Smooth muscle cell (in vitro differentiated cells): Measurements from ENCODE around the gene SNRNP27. TPM values are rescaled to one million over a fixed set of nuclear protein-coding genes. Genes with fewer than 3 reads are reported as not detected.
A peak's percentile ranks its signal among the peaks of the same experiment; 100 is the strongest.

Experiments used
- DNase-seq: peaks from one replicate; lab custom pipeline; 2025; ENCODE audit not compliant: unreplicated experiment; lab: John Stamatoyannopoulos, UW
- H2AFZ ChIP-seq: fragments of 200-600 bp; sonication (generic); 2 replicates; pipeline ENCODE4 v1.6.0; 2016; ENCODE audit warnings: antibody characterized with exemption, low read depth, mild to moderate bottlenecking
- H3F3A ChIP-seq: fragments of 200-600 bp; sonication (generic); 2 replicates; pipeline ENCODE4 v1.6.0; 2017; ENCODE audit warnings: antibody characterized with exemption, low read depth
- H3K27ac ChIP-seq: fragments of 200-600 bp; sonication (generic); 2 replicates; pipeline ENCODE4 v1.5.1; 2016; ENCODE audit warnings: low read depth, mild to moderate bottlenecking
- H3K27me3 ChIP-seq: fragments of 200-600 bp; sonication (generic); 2 replicates; pipeline ENCODE4 v1.6.1; 2016; ENCODE audit warnings: low read depth, mild to moderate bottlenecking
- H3K36me3 ChIP-seq: fragments of 200-600 bp; sonication (generic); 2 replicates; pipeline ENCODE4 v1.5.1; 2016; ENCODE audit warnings: low read depth
- H3K4me1 ChIP-seq: fragments of 200-600 bp; sonication (generic); 2 replicates; pipeline ENCODE4 v1.5.1; 2016; ENCODE audit warnings: low read depth
- H3K4me2 ChIP-seq: fragments of 200-600 bp; sonication (generic); 2 replicates; pipeline ENCODE4 v1.6.0; 2016; ENCODE audit warnings: mild to moderate bottlenecking
- H3K4me3 ChIP-seq: fragments of 200-600 bp; sonication (generic); 2 replicates; pipeline ENCODE4 v1.5.1; 2016; ENCODE audit warnings: mild to moderate bottlenecking
- H3K79me2 ChIP-seq: fragments of 200-600 bp; sonication (generic); 2 replicates; pipeline ENCODE4 v1.6.0; 2016; ENCODE audit warnings: low read depth, mild to moderate bottlenecking
- H3K9ac ChIP-seq: fragments of 200-600 bp; sonication (generic); 2 replicates; pipeline ENCODE4 v1.6.0; 2016; ENCODE audit warnings: low read depth
- H3K9me3 ChIP-seq: fragments of 200-600 bp; sonication (generic); replicated peaks from 2 replicates; pipeline ENCODE4 v1.5.1; 2016; ENCODE audit warnings: low read depth
- H4K20me1 ChIP-seq: fragments of 200-600 bp; sonication (generic); 2 replicates; pipeline ENCODE4 v1.6.0; 2016; ENCODE audit warnings: low read depth
- WGBS: methylation state at CpG from one replicate; pipeline ENCODE4 v1.1.7; 2016; ENCODE audit warnings: low lambda C conversion rate; 5-methylcytosine and 5-hydroxymethylcytosine counted together
- polyA plus RNA-seq: library from polyadenylated mRNA; unstranded; fragments of >200 nt; fragmentation: Nextera tagmentation; extraction: Ambion mirVana; gene quantifications from 2 replicates; pipeline ENCODE4 v1.2.1, GENCODE V29; 2016
- total RNA-seq: library from RNA; depleted of rRNA; stranded (reverse); fragments of >200 nt; gene quantifications from 2 replicates; pipeline ENCODE4 v1.2.3, GENCODE V29; 2014
- TF ChIP-seq, protein P1 (sequence below): fragments of 200-600 bp; sonication (generic); IDR thresholded peaks from 2 replicates; pipeline ENCODE4 v1.5.1; 2017; ENCODE audit warnings: borderline replicate concordance, mild to moderate bottlenecking, antibody characterized with exemption; ENCODE audit not compliant: insufficient read depth, poor library complexity, severe bottlenecking

Gene SNRNP27
- total and polyA plus RNA-seq, 2 experiments from 2014 or later, result 81.8 to 97.8 TPM

DNA sequence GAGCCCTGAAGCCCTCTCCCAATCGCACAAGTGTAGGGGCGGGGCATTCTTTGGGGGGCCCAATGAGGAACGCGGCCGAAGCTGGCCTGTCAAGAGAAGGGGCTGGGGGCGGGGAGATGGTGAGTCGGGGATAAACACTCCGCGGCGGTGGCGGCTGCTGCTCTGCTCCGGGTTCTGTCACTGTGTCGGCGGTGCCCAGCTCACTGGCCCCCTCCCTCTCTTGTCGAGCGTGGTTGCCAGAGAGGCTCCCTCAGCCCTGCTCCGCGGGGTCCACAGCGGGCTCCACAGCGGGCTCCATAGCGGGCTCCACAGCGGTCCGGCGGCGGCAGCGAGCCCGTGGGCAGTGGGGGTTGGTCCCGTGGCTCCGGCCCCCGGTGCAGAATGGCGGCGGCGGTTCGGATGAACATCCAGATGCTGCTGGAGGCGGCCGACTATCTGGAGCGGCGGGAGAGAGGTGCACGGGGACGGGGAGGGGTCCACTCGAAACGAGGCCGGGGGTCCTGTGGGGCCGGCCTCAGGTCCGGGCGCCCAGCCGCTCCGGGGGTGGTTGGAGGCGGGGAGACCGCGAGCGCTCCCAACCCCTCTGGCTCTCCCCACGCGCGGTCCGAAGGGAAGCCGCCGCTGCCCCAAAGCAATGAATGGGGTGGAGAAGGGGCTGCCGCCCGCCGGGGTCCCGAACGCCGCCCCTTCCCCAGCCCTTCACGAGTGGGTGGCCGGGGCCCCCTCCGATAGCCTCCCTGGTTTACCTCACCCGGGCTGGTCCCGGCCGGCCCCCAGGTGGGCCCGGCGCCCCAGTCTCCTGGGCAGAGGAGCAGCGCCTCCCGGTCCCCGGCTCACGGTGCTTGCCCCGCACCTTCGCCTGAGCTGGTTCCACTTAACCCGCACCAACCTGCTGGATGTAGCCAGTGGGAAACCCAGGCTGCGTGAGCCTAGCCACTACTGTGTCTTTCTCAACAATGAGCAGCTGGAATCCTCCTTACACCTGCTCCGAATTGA lies 21.5 kb downstream of the SNRNP27 start, which contains the start of gene MXD1:
MXD1 (plus strand) TSS at position 160 of the 996 bp plus-strand sequence; CDS start at position 382, 222 bp downstream.
- no peak for DNase-seq
- H3K4me3 ChIP-seq, result peak within 1 kb of the TSS; percentile 97

DNA sequence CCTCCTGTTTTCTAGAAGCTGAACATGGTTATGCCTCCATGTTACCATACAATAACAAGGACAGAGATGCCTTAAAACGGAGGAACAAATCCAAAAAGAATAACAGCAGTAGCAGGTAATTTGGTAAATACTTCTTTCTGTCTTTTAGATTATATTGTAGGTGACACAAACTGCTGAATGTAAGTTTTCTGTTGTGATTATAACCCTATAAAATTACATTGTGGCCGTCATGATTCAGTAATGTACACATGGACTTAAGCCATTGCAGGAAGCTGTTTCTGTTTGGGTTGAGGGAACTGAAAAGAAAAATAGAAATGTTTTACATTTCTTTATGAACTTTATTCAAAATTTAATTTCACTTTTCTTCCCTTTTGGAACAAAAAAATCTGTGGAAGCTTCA lies 22.4 kb downstream of the SNRNP27 start:
- no peak for DNase-seq
- H3K4me1 ChIP-seq, result peaks cover 14% of the 10 kb centered on the region
- TF ChIP-seq, protein P1, sequence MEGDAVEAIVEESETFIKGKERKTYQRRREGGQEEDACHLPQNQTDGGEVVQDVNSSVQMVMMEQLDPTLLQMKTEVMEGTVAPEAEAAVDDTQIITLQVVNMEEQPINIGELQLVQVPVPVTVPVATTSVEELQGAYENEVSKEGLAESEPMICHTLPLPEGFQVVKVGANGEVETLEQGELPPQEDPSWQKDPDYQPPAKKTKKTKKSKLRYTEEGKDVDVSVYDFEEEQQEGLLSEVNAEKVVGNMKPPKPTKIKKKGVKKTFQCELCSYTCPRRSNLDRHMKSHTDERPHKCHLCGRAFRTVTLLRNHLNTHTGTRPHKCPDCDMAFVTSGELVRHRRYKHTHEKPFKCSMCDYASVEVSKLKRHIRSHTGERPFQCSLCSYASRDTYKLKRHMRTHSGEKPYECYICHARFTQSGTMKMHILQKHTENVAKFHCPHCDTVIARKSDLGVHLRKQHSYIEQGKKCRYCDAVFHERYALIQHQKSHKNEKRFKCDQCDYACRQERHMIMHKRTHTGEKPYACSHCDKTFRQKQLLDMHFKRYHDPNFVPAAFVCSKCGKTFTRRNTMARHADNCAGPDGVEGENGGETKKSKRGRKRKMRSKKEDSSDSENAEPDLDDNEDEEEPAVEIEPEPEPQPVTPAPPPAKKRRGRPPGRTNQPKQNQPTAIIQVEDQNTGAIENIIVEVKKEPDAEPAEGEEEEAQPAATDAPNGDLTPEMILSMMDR, result no peak
- H3K36me3 ChIP-seq, result peaks cover 3% of the 10 kb centered on the region
- H3K27me3 ChIP-seq, result no peaks in the 10 kb centered on the region
- peak overlapping the region; percentile 97 for H3K4me3 ChIP-seq
- no peaks in the 10 kb centered on the region for H3K9me3 ChIP-seq
- H3K79me2 ChIP-seq, result peaks cover 21% of the 10 kb centered on the region
- no peaks in the 10 kb centered on the region for H4K20me1 ChIP-seq
- H2AFZ ChIP-seq, result no peak overlapping the region
- WGBS, result 62% methylated on average over 2 of the region's 2 CpGs
- H3K27ac ChIP-seq, result no peak overlapping the region
- H3F3A ChIP-seq, result peaks cover 7% of the 10 kb centered on the region
- peak overlapping the region; percentile 95 for H3K9ac ChIP-seq
- peak overlapping the region; percentile 100 for H3K4me2 ChIP-seq

More for the DNA sequence above, 21.5 kb downstream of the SNRNP27 start, which contains the start of gene MXD1:
- TF ChIP-seq, protein P1, result no peak
- Histone ChIP-seq H3K79me2 (peaks cover 21% of the 10 kb centered on the region), H4K20me1 (no peaks in the 10 kb centered on the region), H3F3A (peaks cover 11% of the 10 kb centered on the region), H3K4me2 (peak within 1 kb of the TSS; percentile 100), H3K9me3 (no peaks in the 10 kb centered on the region), H3K4me1 (peaks cover 14% of the 10 kb centered on the region), H2AFZ (peak within 1 kb of the TSS; percentile 20), H3K36me3 (no peaks in the 10 kb centered on the region), H3K9ac (peak within 1 kb of the TSS; percentile 95), H3K27me3 (no peaks in the 10 kb centered on the region), H3K27ac (peak within 1 kb of the TSS; percentile 95)
- WGBS, result 4% methylated on average over 56 of the region's 81 CpGs

DNA sequence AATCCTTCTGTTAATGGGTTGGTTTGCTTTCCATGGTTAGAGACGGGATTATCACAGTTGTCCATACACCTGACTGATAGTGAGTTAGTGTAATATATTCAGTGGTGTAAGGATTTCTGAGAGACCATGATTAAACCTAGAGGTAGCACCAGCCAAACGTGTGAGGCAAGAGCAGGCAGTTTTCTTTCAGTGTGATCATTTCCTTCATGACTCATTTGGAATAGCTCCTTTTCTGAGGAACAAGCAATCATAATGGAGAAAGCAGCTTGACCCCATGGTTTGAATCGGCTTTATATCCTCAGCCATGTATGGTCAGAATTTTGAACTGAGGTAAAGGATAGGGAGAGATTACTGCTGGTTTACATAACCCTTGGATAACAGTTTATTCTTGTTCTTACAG lies 24.1 kb downstream of the SNRNP27 start:
- WGBS, result 64% methylated on average over 3 of the region's 3 CpGs
- no peak for DNase-seq
- Histone ChIP-seq H3K27ac (peak overlapping the region; percentile 57), H3K4me3 (peak overlapping the region; percentile 5), H3K9ac (no peak overlapping the region), H3K27me3 (no peaks in the 10 kb centered on the region), H3K9me3 (no peaks in the 10 kb centered on the region), H2AFZ (no peak overlapping the region), H3K4me1 (peaks cover 14% of the 10 kb centered on the region), H3K79me2 (peaks cover 21% of the 10 kb centered on the region), H4K20me1 (no peaks in the 10 kb centered on the region), H3K4me2 (no peak overlapping the region), H3K36me3 (peaks cover 8% of the 10 kb centered on the region), H3F3A (no peaks in the 10 kb centered on the region)
- TF ChIP-seq, protein P1, result no peak
